ENCODE measurements around the gene FAM227B. TPM values are rescaled to one million over a fixed set of nuclear protein-coding genes. Genes with fewer than 3 reads are reported as not detected.
"Not testable (repeated sequence)": the region's sequence is repeated elsewhere in the genome, so short reads cannot be mapped to it uniquely, and the experiment has no call there.

The FAM227B gene
- total RNA-seq, 6 experiments from 2014 or later: 4.3 to 7.5 (median 5.7) TPM

GRCh38 chr15:49380912-49381311 lies 239.7 kb downstream of the FAM227B start:
- peaks cover 20% of the 10 kb centered on the region for H3K4me1 Mint-ChIP-seq (ENCODE audit: low read depth)
- H3K36me3 Mint-ChIP-seq (ENCODE audit: low read depth): no peaks in the 10 kb centered on the region
- TF ChIP-seq CTCF (IDR thresholded peaks at IDR 0.05): no peak
- H3K9me3 Mint-ChIP-seq: no peaks in the 10 kb centered on the region
- no peak overlapping the region for H3K27ac Mint-ChIP-seq
- no peaks in the 10 kb centered on the region for H3K27me3 Mint-ChIP-seq (ENCODE audit: insufficient read depth)
- H3K4me3 Mint-ChIP-seq: no peak overlapping the region
- no peak for DNase-seq

GRCh38 chr15:49379996-49380395 lies 240.6 kb downstream of the FAM227B start:
- no peak for DNase-seq
- H3K27ac Mint-ChIP-seq: no peak overlapping the region
- peaks cover 20% of the 10 kb centered on the region for H3K4me1 Mint-ChIP-seq (ENCODE audit: low read depth)
- no peaks in the 10 kb centered on the region for H3K36me3 Mint-ChIP-seq (ENCODE audit: low read depth)
- TF ChIP-seq CTCF (IDR thresholded peaks at IDR 0.05): no peak
- H3K4me3 Mint-ChIP-seq: no peak overlapping the region
- H3K9me3 Mint-ChIP-seq: no peaks in the 10 kb centered on the region
- H3K27me3 Mint-ChIP-seq (ENCODE audit: insufficient read depth): no peaks in the 10 kb centered on the region

- TF ChIP-seq CTCF (IDR thresholded peaks at IDR 0.05): no peak
- Mint-ChIP-seq H3K27me3 (ENCODE audit: insufficient read depth) (no peaks in the 10 kb centered on the region), H3K27ac (no peak overlapping the region), H3K4me3 (no peak overlapping the region), H3K4me1 (ENCODE audit: low read depth) (no peaks in the 10 kb centered on the region), H3K9me3 (no peaks in the 10 kb centered on the region), H3K36me3 (ENCODE audit: low read depth) (no peaks in the 10 kb centered on the region)
- no peak for DNase-seq
These were observed 248.3 kb downstream of the FAM227B start for GRCh38 chr15:49372366-49372765.

- peaks cover 4% of the 10 kb centered on the region; the same call in 1 of the 2 replicates for H3K36me3 Mint-ChIP-seq (ENCODE audit: low read depth)
- H3K9me3 Mint-ChIP-seq: no peaks in the 10 kb centered on the region
- no peak overlapping the region for H3K27ac Mint-ChIP-seq
- peak; percentile 47 for DNase-seq
- peak; percentile 73 for TF ChIP-seq CTCF (IDR thresholded peaks at IDR 0.05)
- H3K4me3 Mint-ChIP-seq: no peak overlapping the region
- H3K4me1 Mint-ChIP-seq (ENCODE audit: low read depth): no peaks in the 10 kb centered on the region
- no peaks in the 10 kb centered on the region for H3K27me3 Mint-ChIP-seq (ENCODE audit: insufficient read depth)
These were observed 249.8 kb downstream of the FAM227B start for GRCh38 chr15:49370782-49371181.

- TF ChIP-seq CTCF (IDR thresholded peaks at IDR 0.05): no peak
- Mint-ChIP-seq H3K27ac (no peak overlapping the region), H3K4me1 (ENCODE audit: low read depth) (no peaks in the 10 kb centered on the region), H3K9me3 (no peaks in the 10 kb centered on the region), H3K27me3 (ENCODE audit: insufficient read depth) (no peaks in the 10 kb centered on the region), H3K36me3 (ENCODE audit: low read depth) (peaks cover 4% of the 10 kb centered on the region; the same call in 1 of the 2 replicates), H3K4me3 (no peak overlapping the region)
- DNase-seq: no peak
These were observed 254.1 kb downstream of the FAM227B start for GRCh38 chr15:49366496-49366895.

GRCh38 chr15:49361370-49361769 lies 259.2 kb downstream of the FAM227B start:
- no peak for DNase-seq
- no peaks in the 10 kb centered on the region for H3K27me3 Mint-ChIP-seq (ENCODE audit: insufficient read depth)
- no peaks in the 10 kb centered on the region for H3K9me3 Mint-ChIP-seq
- H3K4me1 Mint-ChIP-seq (ENCODE audit: low read depth): no peaks in the 10 kb centered on the region
- no peak overlapping the region for H3K27ac Mint-ChIP-seq
- TF ChIP-seq CTCF (IDR thresholded peaks at IDR 0.05): no peak
- no peak overlapping the region for H3K4me3 Mint-ChIP-seq
- H3K36me3 Mint-ChIP-seq (ENCODE audit: low read depth): peaks cover 3% of the 10 kb centered on the region; the same call in 1 of the 2 replicates

GRCh38 chr15:49354439-49354838 lies 266.2 kb downstream of the FAM227B start:
- H3K4me1 Mint-ChIP-seq (ENCODE audit: low read depth); H3K36me3 Mint-ChIP-seq (ENCODE audit: low read depth); H3K27ac Mint-ChIP-seq; DNase-seq; H3K9me3 Mint-ChIP-seq; H3K27me3 Mint-ChIP-seq (ENCODE audit: insufficient read depth); H3K4me3 Mint-ChIP-seq: not testable (repeated sequence)

Data from HFFc6 (cell line).